Measurements from ENCODE around the gene PPARG.
"Not testable (repeated sequence)": the region's sequence is repeated elsewhere in the genome, so short reads cannot be mapped to it uniquely, and the experiment has no call there.

Gene PPARG

GRCh38 chr3:12267376-12268030 lies 21.4 kb upstream of the PPARG start:
- DNase-seq (ENCODE audit: insufficient read length, low spot score) (no peak), FAIRE-seq (no peak)

GRCh38 chr3:12268049-12268735 lies 20.7 kb upstream of the PPARG start:
- TF ChIP-seq CTCF (IDR thresholded peaks at IDR 0.05; ENCODE audit: insufficient read depth, missing control alignments), result no peak
- FAIRE-seq (no peak), DNase-seq (ENCODE audit: insufficient read length, low spot score) (no peak)

More at GRCh38 chr3:12267376-12268030, 21.4 kb upstream of the PPARG start:
- TF ChIP-seq CTCF (IDR thresholded peaks at IDR 0.05; ENCODE audit: insufficient read depth, missing control alignments), result no peak

GRCh38 chr3:12270976-12271375 lies 17.9 kb upstream of the PPARG start:
- no peak for TF ChIP-seq CTCF (IDR thresholded peaks at IDR 0.05; ENCODE audit: insufficient read depth, missing control alignments)
- FAIRE-seq, result no peak

GRCh38 chr3:12273045-12273695 lies 15.7 kb upstream of the PPARG start:
- TF ChIP-seq CTCF (IDR thresholded peaks at IDR 0.05; ENCODE audit: insufficient read depth, missing control alignments), result no peak
- no peak for DNase-seq (ENCODE audit: insufficient read length, low spot score)
- no peak for FAIRE-seq

More at GRCh38 chr3:12270976-12271375, 17.9 kb upstream of the PPARG start:
- no peak for DNase-seq (ENCODE audit: insufficient read length, low spot score)

- TF ChIP-seq CTCF (IDR thresholded peaks at IDR 0.05; ENCODE audit: insufficient read depth, missing control alignments), result no peak
- DNase-seq (ENCODE audit: insufficient read length, low spot score), result no peak
- FAIRE-seq, result no peak
Observed at GRCh38 chr3:12275974-12276650, 12.8 kb upstream of the PPARG start.

GRCh38 chr3:12276827-12277226 lies 12.0 kb upstream of the PPARG start:
- FAIRE-seq; DNase-seq (ENCODE audit: insufficient read length, low spot score): not testable (repeated sequence)

- no peak for DNase-seq (ENCODE audit: insufficient read length, low spot score)
- TF ChIP-seq CTCF (IDR thresholded peaks at IDR 0.05; ENCODE audit: insufficient read depth, missing control alignments), result no peak
- no peak for FAIRE-seq
Observed at GRCh38 chr3:12278566-12278965, 10.3 kb upstream of the PPARG start.

Data from D721Med (cell line).